K562 (cell line): ENCODE results near the gene SLC4A1. TPM values are rescaled to one million over a fixed set of nuclear protein-coding genes. Genes with fewer than 3 reads are reported as not detected.
A peak's percentile ranks its signal among the peaks of the same experiment; 100 is the strongest.

ENCODE experiments used
- ATF2 ChIP-seq: sonication (generic); formaldehyde crosslinking; IDR thresholded peaks from 2 replicates; pipeline ENCODE4 v1.8.1; 2022; ENCODE audit warnings: missing genetic modification reagents
- CBFA2T3 ChIP-seq: fragments of 450-650 bp; IDR thresholded peaks from 2 replicates; pipeline ENCODE4 v1.6.1; 2017
- CREB1 ChIP-seq, 2 experiments: sonication (generic) in 1 of 2; formaldehyde crosslinking in 1 of 2; IDR thresholded peaks; 2 replicates each; pipeline versions ENCODE4 v1.6.1 to v1.8.0; 2012 to 2022; ENCODE audit warnings: inconsistent platforms in 1 of 2, mild to moderate bottlenecking in 1 of 2, missing genetic modification reagents in 1 of 2, moderate library complexity in 1 of 2
- CREM ChIP-seq: IDR thresholded peaks from 2 replicates; pipeline ENCODE4 v1.6.1; 2014; ENCODE audit warnings: antibody characterized with exemption, low read depth
- E2F6 ChIP-seq, 2 experiments: IDR thresholded peaks; 2 replicates each; pipeline ENCODE4 v1.6.1; 2011; ENCODE audit warnings: borderline replicate concordance in 1 of 2, control low read depth in 1 of 2, low read depth in 1 of 2, low read length in 1 of 2, mild to moderate bottlenecking in 1 of 2, mixed read lengths in 1 of 2, moderate library complexity in 1 of 2; ENCODE audit not compliant: insufficient read depth in 1 of 2, insufficient read length in 1 of 2, poor library complexity in 1 of 2, severe bottlenecking in 1 of 2; ENCODE audit errors: extremely low read depth in 1 of 2
- IRF2 ChIP-seq: sonication (generic); formaldehyde crosslinking; IDR thresholded peaks from 2 replicates; pipeline ENCODE4 v1.8.1; 2022; ENCODE audit warnings: mild to moderate bottlenecking, missing genetic modification reagents
- MAZ ChIP-seq, 2 experiments: fragments of 450-650 bp in 1 of 2; sonication (generic) in 1 of 2; formaldehyde crosslinking; IDR thresholded peaks in 1 of 2; conservative IDR thresholded peaks in 1 of 2; 2 replicates each; pipeline versions ENCODE4 v1.4.0 to v1.5.0; 2020; ENCODE audit warnings: mild to moderate bottlenecking in 1 of 2, missing genetic modification reagents in 1 of 2
- MCM2 ChIP-seq: fragments of 450-650 bp; IDR thresholded peaks from 2 replicates; pipeline ENCODE4 v1.6.1; 2017; ENCODE audit warnings: low read depth, mild to moderate bottlenecking
- PHTF2 ChIP-seq: fragments of 250-450 bp; sonication (Bioruptor Pico); IDR thresholded peaks from 2 replicates; pipeline ENCODE4 v1.5.0; 2021; ENCODE audit warnings: mild to moderate bottlenecking
- POLR2B ChIP-seq: fragments of 450-650 bp; IDR thresholded peaks from 2 replicates; pipeline ENCODE4 v1.6.1; 2018; ENCODE audit warnings: low read depth; ENCODE audit not compliant: partially characterized antibody
- RAD21 ChIP-seq, 2 experiments: fragments of 250-450 bp in 1 of 2; fragments of 450-650 bp in 1 of 2; sonication (Bioruptor Pico) in 1 of 2; formaldehyde crosslinking in 1 of 2; IDR thresholded peaks in 1 of 2; conservative IDR thresholded peaks in 1 of 2; 2 replicates each; pipeline versions ENCODE4 v1.4.0 to v1.8.0; 2020 to 2022; ENCODE audit warnings: mild to moderate bottlenecking in 2 of 2, moderate library complexity in 1 of 2
- RBM22 ChIP-seq: fragments of 200-400 bp; formaldehyde crosslinking; IDR thresholded peaks from 2 replicates; pipeline ENCODE4 v1.6.1; 2018; ENCODE audit warnings: low read length, low read depth; ENCODE audit not compliant: poor library complexity, severe bottlenecking
- RNF2 ChIP-seq: sonication (generic); IDR thresholded peaks from 2 replicates; pipeline ENCODE4 v1.6.1; 2016
- SMC3 ChIP-seq: conservative IDR thresholded peaks from 2 replicates; pipeline ENCODE4 v1.6.1; 2011; ENCODE audit warnings: low read depth, low read length, improper control_type of control experiment; ENCODE audit not compliant: insufficient read depth
- TEAD4 ChIP-seq, 2 experiments: sonication (generic) in 1 of 2; formaldehyde crosslinking in 1 of 2; IDR thresholded peaks; 2 replicates each; pipeline versions ENCODE4 v1.6.1 to v1.8.0; 2012 to 2022; ENCODE audit warnings: borderline replicate concordance in 1 of 2, inconsistent platforms in 1 of 2, low read length in 1 of 2, mild to moderate bottlenecking in 1 of 2, missing genetic modification reagents in 1 of 2
- ZKSCAN3 ChIP-seq: fragments of 250-450 bp; sonication (Bioruptor Pico); IDR thresholded peaks from 2 replicates; pipeline ENCODE4 v1.4.0; 2020
- ZNF217 ChIP-seq: sonication (generic); formaldehyde crosslinking; IDR thresholded peaks from 2 replicates; pipeline ENCODE4 v1.8.0; 2022; ENCODE audit warnings: mild to moderate bottlenecking, missing genetic modification reagents
- ZNF224 ChIP-seq: sonication (generic); formaldehyde crosslinking; IDR thresholded peaks from 2 replicates; pipeline ENCODE4 v1.8.0; 2022; ENCODE audit warnings: mild to moderate bottlenecking, missing genetic modification reagents
- polyA plus RNA-seq, 8 experiments: library from polyadenylated mRNA; depleted of rRNA in 4 of 8; stranded (reverse) in 5 of 8; unstranded in 3 of 8; fragments of >200 nt; fragmentation: Nextera tagmentation in 2 of 8; fragmentation: Illumina TruSeq in 1 of 8; extraction: Ambion mirVana in 2 of 8; extraction: Trizol in 1 of 8; gene quantifications; 2 replicates each; pipeline versions ENCODE4 v1.2.1 to v1.2.3, GENCODE V29; 2011 to 2014; ENCODE audit warnings: inconsistent platforms in 1 of 8, missing spikeins in 1 of 8
- total RNA-seq, 7 experiments: library from RNA; depleted of rRNA in 6 of 7; stranded (reverse); fragments of >200 nt in 6 of 7; fragmentation: Illumina TruSeq in 2 of 7; extraction: Trizol in 2 of 7; gene quantifications; 2 replicates each; pipeline versions ENCODE4 v1.2.1 to v1.2.3, GENCODE V29; 2011 to 2021; ENCODE audit warnings: low replicate concordance in 1 of 7
- TF ChIP-seq, protein P1 (sequence below): sonication (generic); formaldehyde crosslinking; IDR thresholded peaks from 2 replicates; pipeline ENCODE4 v1.4.0; 2020; ENCODE audit warnings: mild to moderate bottlenecking, missing genetic modification reagents
- TF ChIP-seq, protein P2 (sequence below): fragments of 450-650 bp; formaldehyde crosslinking; IDR thresholded peaks from 2 replicates; pipeline ENCODE4 v1.4.0; 2020; ENCODE audit warnings: mild to moderate bottlenecking, moderate library complexity

The SLC4A1 gene
- total and polyA plus RNA-seq, 9 of the 15 experiments (the other 6 are each of a cell fraction or from before 2014, with no cell fraction given) = 0.14 to 1.00 (median 0.53) TPM

- TF ChIP-seq, protein P1, sequence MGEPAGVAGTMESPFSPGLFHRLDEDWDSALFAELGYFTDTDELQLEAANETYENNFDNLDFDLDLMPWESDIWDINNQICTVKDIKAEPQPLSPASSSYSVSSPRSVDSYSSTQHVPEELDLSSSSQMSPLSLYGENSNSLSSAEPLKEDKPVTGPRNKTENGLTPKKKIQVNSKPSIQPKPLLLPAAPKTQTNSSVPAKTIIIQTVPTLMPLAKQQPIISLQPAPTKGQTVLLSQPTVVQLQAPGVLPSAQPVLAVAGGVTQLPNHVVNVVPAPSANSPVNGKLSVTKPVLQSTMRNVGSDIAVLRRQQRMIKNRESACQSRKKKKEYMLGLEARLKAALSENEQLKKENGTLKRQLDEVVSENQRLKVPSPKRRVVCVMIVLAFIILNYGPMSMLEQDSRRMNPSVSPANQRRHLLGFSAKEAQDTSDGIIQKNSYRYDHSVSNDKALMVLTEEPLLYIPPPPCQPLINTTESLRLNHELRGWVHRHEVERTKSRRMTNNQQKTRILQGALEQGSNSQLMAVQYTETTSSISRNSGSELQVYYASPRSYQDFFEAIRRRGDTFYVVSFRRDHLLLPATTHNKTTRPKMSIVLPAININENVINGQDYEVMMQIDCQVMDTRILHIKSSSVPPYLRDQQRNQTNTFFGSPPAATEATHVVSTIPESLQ = no peak
- peak; percentile 87 for TF ChIP-seq RNF2
- TF ChIP-seq E2F6 (IDR thresholded peaks at IDR 0.05; ENCODE audit: borderline replicate concordance in 1 of 2, extremely low read depth in 1 of 2, insufficient read depth in 1 of 2, insufficient read length in 1 of 2, low read depth in 1 of 2, low read length in 1 of 2, poor library complexity in 1 of 2, severe bottlenecking in 1 of 2) = peak; percentile 97 to 100
- no peak for TF ChIP-seq PHTF2 (CRISPR knock-in tag)
- peak; percentile 66 for TF ChIP-seq CBFA2T3
- no peak for TF ChIP-seq MCM2
- peak; percentile 63; the same call in 1 of the 2 replicates for TF ChIP-seq CREM
- TF ChIP-seq ZKSCAN3 (CRISPR knock-in tag) = no peak
- TF ChIP-seq RAD21 (CRISPR knock-in tag; conservative IDR thresholded peaks at IDR 0.05 in 1 of 2, IDR thresholded peaks at IDR 0.05 in 1 of 2) = peak; percentile 99
- no peak for TF ChIP-seq POLR2B
- peak; percentile 98 for TF ChIP-seq SMC3
- peak; percentile 21; the same call in 1 of the 2 replicates for TF ChIP-seq CREB1 (IDR thresholded peaks at IDR 0.05)
- peak; percentile 52; the same call in 1 of the 2 replicates for TF ChIP-seq CREB1 (CRISPR knock-in tag; IDR thresholded peaks at IDR 0.05)
- peak; percentile 66 for TF ChIP-seq RBM22
- TF ChIP-seq, protein P2, sequence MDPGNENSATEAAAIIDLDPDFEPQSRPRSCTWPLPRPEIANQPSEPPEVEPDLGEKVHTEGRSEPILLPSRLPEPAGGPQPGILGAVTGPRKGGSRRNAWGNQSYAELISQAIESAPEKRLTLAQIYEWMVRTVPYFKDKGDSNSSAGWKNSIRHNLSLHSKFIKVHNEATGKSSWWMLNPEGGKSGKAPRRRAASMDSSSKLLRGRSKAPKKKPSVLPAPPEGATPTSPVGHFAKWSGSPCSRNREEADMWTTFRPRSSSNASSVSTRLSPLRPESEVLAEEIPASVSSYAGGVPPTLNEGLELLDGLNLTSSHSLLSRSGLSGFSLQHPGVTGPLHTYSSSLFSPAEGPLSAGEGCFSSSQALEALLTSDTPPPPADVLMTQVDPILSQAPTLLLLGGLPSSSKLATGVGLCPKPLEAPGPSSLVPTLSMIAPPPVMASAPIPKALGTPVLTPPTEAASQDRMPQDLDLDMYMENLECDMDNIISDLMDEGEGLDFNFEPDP (CRISPR knock-in tag) = no peak
- TF ChIP-seq ATF2 (CRISPR knock-in tag) = 0 out of 2 replicates have a peak, but pooled peaks have one; percentile 48
- TF ChIP-seq IRF2 = no peak
- TF ChIP-seq TEAD4 (IDR thresholded peaks at IDR 0.05; ENCODE audit: low read length) = peak; percentile 17; the same call in 1 of the 2 replicates
- no peak for TF ChIP-seq TEAD4 (CRISPR knock-in tag; IDR thresholded peaks at IDR 0.05; ENCODE audit: borderline replicate concordance)
- TF ChIP-seq ZNF224 = no peak
- TF ChIP-seq ZNF217 (CRISPR knock-in tag) = no peak
- TF ChIP-seq MAZ (CRISPR knock-in tag; conservative IDR thresholded peaks at IDR 0.05 in 1 of 2, IDR thresholded peaks at IDR 0.05 in 1 of 2) = peak; percentile 81 to 95
Observed at GRCh38 chr17:44210342-44211192, 57.4 kb downstream of the SLC4A1 start (continued).
